ENCODE data around the gene RALB. TPM values are rescaled to one million over a fixed set of nuclear protein-coding genes. Genes with fewer than 3 reads are reported as not detected.
"Not testable (repeated sequence)": the region's sequence is repeated elsewhere in the genome, so short reads cannot be mapped to it uniquely, and the experiment has no call there.

Gene RALB
- total RNA-seq, 2 donors from 2014 or later, result 92.6 to 132 TPM

DNA sequence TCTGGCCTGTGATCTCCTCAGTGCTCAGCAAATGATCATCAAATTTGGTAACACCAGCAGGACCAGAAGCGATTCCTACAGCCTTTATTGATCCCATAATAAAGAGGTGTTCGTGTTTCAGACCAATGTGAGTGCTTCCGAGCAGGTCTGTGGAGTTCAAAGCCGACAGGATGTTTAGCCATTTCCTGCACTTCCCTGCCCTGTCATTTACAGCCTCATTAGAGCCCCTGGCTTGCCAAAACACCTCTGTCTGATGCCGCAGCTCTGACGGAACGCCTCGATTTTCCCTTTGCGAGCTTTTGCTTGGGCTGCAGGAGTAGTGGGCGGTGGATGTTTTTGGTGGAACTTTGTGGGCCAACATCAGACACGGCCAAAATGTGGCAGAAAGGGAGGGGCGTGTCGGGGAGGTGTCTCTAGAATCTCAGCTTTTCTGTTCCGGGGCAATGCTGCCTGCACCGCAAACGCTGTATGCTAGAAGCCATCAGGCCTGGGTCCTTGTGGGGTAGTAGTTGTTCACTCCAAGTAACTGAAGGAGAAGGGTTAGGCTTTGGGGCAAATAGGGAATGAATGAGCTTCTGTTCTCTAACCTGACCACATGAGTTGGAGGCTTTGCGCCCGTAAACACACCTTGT is 67.2 kb downstream of the RALB start:
- Histone ChIP-seq H3K4me3 (no peak overlapping the region), H3K27me3 (replicated peaks; ENCODE audit: insufficient read depth) (no peaks in the 10 kb centered on the region), H3K9me3 (no peaks in the 10 kb centered on the region), H3K4me1 (replicated peaks) (no peaks in the 10 kb centered on the region), H3K27ac (no peak overlapping the region), H3K36me3 (no peaks in the 10 kb centered on the region)
- 80% methylated on average over 17 of the region's 18 CpGs for WGBS
- no peak for DNase-seq (ENCODE audit: low spot score)
- intact Hi-C loops (cut with DNase I), result loop anchor here (10.0 kb wide), 1 partner anchor 215 kb away; no protein-coding TSS in a partner anchor
- TF ChIP-seq POLR2A (IDR thresholded peaks at IDR 0.05) (no peak), POLR2AphosphoS5 (IDR thresholded peaks at IDR 0.05) (no peak), CTCF (IDR thresholded peaks at IDR 0.05) (no peak)

DNA sequence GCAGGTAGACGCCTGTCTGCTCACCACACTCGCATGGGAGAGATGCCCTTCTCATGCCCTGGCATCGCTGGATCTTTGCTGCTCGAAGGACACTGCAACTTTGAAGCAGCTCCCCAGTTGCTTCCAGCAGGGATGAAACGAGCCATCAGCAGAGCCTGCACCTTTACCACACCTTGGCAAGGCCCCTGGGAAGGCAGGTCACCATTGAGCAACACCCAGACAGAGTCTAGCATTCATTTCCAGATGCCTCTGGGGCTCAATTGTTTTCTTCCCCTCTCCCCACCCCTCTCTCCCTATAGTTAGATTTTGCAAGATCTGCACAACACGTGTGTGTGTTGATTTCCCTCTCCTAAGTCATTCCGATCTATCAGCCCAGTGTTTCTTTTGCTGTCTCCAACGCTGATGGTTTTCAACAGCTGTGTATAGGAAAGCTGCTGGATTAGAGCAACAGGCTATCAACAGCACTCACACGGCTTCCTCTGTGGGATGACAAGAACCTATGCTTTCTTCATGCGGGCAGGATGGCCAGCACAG is 67.7 kb downstream of the RALB start:
- Histone ChIP-seq H3K27ac (no peak overlapping the region), H3K36me3 (no peaks in the 10 kb centered on the region), H3K4me3 (no peak overlapping the region), H3K4me1 (replicated peaks) (no peaks in the 10 kb centered on the region), H3K9me3 (no peaks in the 10 kb centered on the region), H3K27me3 (replicated peaks; ENCODE audit: insufficient read depth) (no peaks in the 10 kb centered on the region)
- 60% methylated on average over 10 of the region's 10 CpGs for WGBS
- intact Hi-C loops (cut with DNase I), result no loop called here
- peak; percentile 22 for DNase-seq (ENCODE audit: low spot score)
- TF ChIP-seq POLR2A (IDR thresholded peaks at IDR 0.05) (no peak), CTCF (IDR thresholded peaks at IDR 0.05) (no peak), POLR2AphosphoS5 (IDR thresholded peaks at IDR 0.05) (no peak)

- H3K4me3 ChIP-seq; intact Hi-C loops (cut with DNase I); DNase-seq (ENCODE audit: low spot score); H3K27me3 ChIP-seq (replicated peaks; ENCODE audit: insufficient read depth); H3K4me1 ChIP-seq (replicated peaks); H3K9me3 ChIP-seq; H3K27ac ChIP-seq; H3K36me3 ChIP-seq: not testable (repeated sequence)
- WGBS, result 80% methylated on average over 5 of the region's 5 CpGs
Observed at GRCh38 chr2:120320887-120321556, 68.4 kb downstream of the RALB start.

- no peak overlapping the region for H3K27ac ChIP-seq
- H3K4me3 ChIP-seq, result no peak overlapping the region
- H3K4me1 ChIP-seq (replicated peaks), result no peaks in the 10 kb centered on the region
- intact Hi-C loops (cut with DNase I), result no loop called here
- no peaks in the 10 kb centered on the region for H3K27me3 ChIP-seq (replicated peaks; ENCODE audit: insufficient read depth)
- DNase-seq (ENCODE audit: low spot score), result no peak
- no peaks in the 10 kb centered on the region for H3K36me3 ChIP-seq
- TF ChIP-seq CTCF (IDR thresholded peaks at IDR 0.05) (no peak), POLR2A (IDR thresholded peaks at IDR 0.05) (no peak), POLR2AphosphoS5 (IDR thresholded peaks at IDR 0.05) (no peak)
- 92% methylated on average over 10 of the region's 10 CpGs for WGBS
- no peaks in the 10 kb centered on the region for H3K9me3 ChIP-seq
Observed at GRCh38 chr2:120321721-120322284, 69.2 kb downstream of the RALB start.

GRCh38 chr2:120322329-120322728 is 69.7 kb downstream of the RALB start:
- Histone ChIP-seq H3K36me3 (no peaks in the 10 kb centered on the region), H3K4me1 (replicated peaks) (no peaks in the 10 kb centered on the region), H3K27me3 (replicated peaks; ENCODE audit: insufficient read depth) (no peaks in the 10 kb centered on the region), H3K9me3 (no peaks in the 10 kb centered on the region), H3K27ac (no peak overlapping the region), H3K4me3 (no peak overlapping the region)
- no peak for DNase-seq (ENCODE audit: low spot score)
- WGBS, result 100% methylated on average over 7 of the region's 7 CpGs
- TF ChIP-seq CTCF (IDR thresholded peaks at IDR 0.05) (no peak), POLR2A (IDR thresholded peaks at IDR 0.05) (no peak), POLR2AphosphoS5 (IDR thresholded peaks at IDR 0.05) (no peak)
- intact Hi-C loops (cut with DNase I), result no loop called here

All from prostate gland (tissue), 2 donors.